Measurements from ENCODE around the gene TOP2A.

Gene TOP2A

DNA sequence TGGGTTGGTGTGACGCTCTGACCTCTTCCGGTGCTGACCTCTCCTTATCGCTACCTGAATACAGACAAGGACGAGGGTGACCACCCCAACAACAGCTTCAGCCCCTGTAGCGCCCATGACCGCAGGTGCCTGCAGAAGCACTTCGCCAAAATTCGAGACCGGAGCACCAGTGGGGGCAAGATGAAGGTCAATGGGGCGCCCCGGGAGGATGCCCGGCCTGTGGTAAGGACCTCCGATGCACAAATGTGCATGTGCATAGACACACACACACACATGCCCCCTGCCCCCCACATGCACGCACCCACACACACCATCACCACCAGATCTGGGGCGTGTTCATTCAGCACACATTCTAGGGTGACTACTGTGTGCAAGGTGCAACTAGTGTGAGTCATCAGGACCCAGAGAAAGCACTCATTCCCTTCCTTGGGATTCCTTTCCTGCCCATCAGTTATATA lies 35.3 kb upstream of the TOP2A start:
- no peaks in the 10 kb centered on the region for H4K20me1 ChIP-seq (ENCODE audit: insufficient read depth)
- no peak overlapping the region for H3K4me2 ChIP-seq
- peaks cover 62% of the 10 kb centered on the region for H3K27me3 ChIP-seq (ENCODE audit: insufficient read depth, low read depth)
- H3K4me1 ChIP-seq (ENCODE audit: low read depth, poor library complexity, severe bottlenecking) = peaks cover 7% of the 10 kb centered on the region
- no peak overlapping the region for H3K4me3 ChIP-seq (IDR thresholded peaks at IDR 0.05; ENCODE audit: insufficient read depth, low read depth, low read length)
- no peak for TF ChIP-seq CTCF (conservative IDR thresholded peaks at IDR 0.05; ENCODE audit: low read depth, low read length)
- no peak overlapping the region for H2AFZ ChIP-seq (ENCODE audit: low read depth)
- no peaks in the 10 kb centered on the region for H3K36me3 ChIP-seq (ENCODE audit: insufficient read depth)
- no peak overlapping the region for H3K27ac ChIP-seq
- H3K9ac ChIP-seq = no peak overlapping the region
- H3K79me2 ChIP-seq (ENCODE audit: insufficient read depth, low read depth) = no peaks in the 10 kb centered on the region

- Histone ChIP-seq H3K9ac (no peak overlapping the region), H3K36me3 (ENCODE audit: insufficient read depth) (no peaks in the 10 kb centered on the region), H3K27ac (no peak overlapping the region), H3K27me3 (ENCODE audit: insufficient read depth, low read depth) (peaks cover 65% of the 10 kb centered on the region), H3K79me2 (ENCODE audit: insufficient read depth, low read depth) (no peaks in the 10 kb centered on the region), H4K20me1 (ENCODE audit: insufficient read depth) (no peaks in the 10 kb centered on the region), H3K4me1 (ENCODE audit: low read depth, poor library complexity, severe bottlenecking) (peaks cover 7% of the 10 kb centered on the region), H3K4me3 (IDR thresholded peaks at IDR 0.05; ENCODE audit: insufficient read depth, low read depth, low read length) (no peak overlapping the region), H2AFZ (ENCODE audit: low read depth) (no peak overlapping the region), H3K4me2 (no peak overlapping the region)
- no peak for TF ChIP-seq CTCF (conservative IDR thresholded peaks at IDR 0.05; ENCODE audit: low read depth, low read length)
Measured at GRCh38 chr17:40452216-40452787, 34.6 kb upstream of the TOP2A start.

DNA sequence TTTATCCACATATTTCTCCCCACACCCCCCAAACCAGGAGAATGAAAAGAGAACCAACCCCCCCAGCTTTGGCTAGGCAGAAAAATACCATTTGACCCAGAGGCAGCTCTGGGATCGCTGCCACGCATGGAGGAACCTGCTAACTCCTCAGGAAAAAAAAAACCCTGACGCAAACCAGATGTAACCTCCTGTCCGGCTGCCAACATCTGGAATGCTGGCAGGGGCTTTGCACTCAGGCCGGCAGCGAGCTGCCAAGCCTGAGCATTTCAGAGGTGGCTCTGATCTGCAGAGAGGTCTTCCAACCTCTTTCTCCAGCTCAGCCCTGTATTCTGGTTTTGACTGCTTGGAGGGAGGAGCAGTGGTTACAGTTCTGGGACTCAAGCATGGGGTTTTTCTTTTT lies 33.7 kb upstream of the TOP2A start:
- Histone ChIP-seq H3K9ac (no peak overlapping the region), H3K79me2 (ENCODE audit: insufficient read depth, low read depth) (no peaks in the 10 kb centered on the region), H2AFZ (ENCODE audit: low read depth) (no peak overlapping the region), H3K4me2 (no peak overlapping the region), H3K27ac (no peak overlapping the region), H3K36me3 (ENCODE audit: insufficient read depth) (no peaks in the 10 kb centered on the region), H3K4me1 (ENCODE audit: low read depth, poor library complexity, severe bottlenecking) (peaks cover 7% of the 10 kb centered on the region), H4K20me1 (ENCODE audit: insufficient read depth) (no peaks in the 10 kb centered on the region), H3K27me3 (ENCODE audit: insufficient read depth, low read depth) (peaks cover 69% of the 10 kb centered on the region), H3K4me3 (IDR thresholded peaks at IDR 0.05; ENCODE audit: insufficient read depth, low read depth, low read length) (no peak overlapping the region)
- no peak for TF ChIP-seq CTCF (conservative IDR thresholded peaks at IDR 0.05; ENCODE audit: low read depth, low read length)

DNA sequence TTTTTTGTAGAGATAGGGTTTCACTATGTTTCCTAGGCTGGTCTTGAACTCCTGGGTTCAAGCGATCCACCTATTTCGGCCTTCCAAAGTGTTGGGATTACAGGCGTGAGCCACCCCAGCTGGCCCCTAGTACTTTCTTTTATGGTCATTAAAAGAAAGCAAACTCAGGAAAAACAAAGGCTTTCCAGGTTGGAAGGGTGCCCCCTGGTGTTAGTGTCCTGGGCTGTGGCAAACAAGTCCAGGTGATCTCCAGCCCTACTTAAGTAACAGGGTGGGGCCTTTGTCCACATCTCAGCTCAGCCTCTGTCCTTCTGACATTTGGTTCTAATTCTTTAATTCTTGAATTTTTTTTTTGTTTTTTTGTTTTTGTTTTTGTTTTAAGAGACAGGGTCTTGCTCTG lies 32.5 kb upstream of the TOP2A start:
- Histone ChIP-seq H3K4me1 (ENCODE audit: low read depth, poor library complexity, severe bottlenecking) (peaks cover 16% of the 10 kb centered on the region), H3K79me2 (ENCODE audit: insufficient read depth, low read depth) (no peaks in the 10 kb centered on the region), H2AFZ (ENCODE audit: low read depth) (no peak overlapping the region), H3K4me2 (no peak overlapping the region), H4K20me1 (ENCODE audit: insufficient read depth) (no peaks in the 10 kb centered on the region), H3K27me3 (ENCODE audit: insufficient read depth, low read depth) (peaks cover 72% of the 10 kb centered on the region), H3K9ac (no peak overlapping the region), H3K4me3 (IDR thresholded peaks at IDR 0.05; ENCODE audit: insufficient read depth, low read depth, low read length) (no peak overlapping the region), H3K27ac (no peak overlapping the region), H3K36me3 (ENCODE audit: insufficient read depth) (no peaks in the 10 kb centered on the region)
- TF ChIP-seq CTCF (conservative IDR thresholded peaks at IDR 0.05; ENCODE audit: low read depth, low read length) = peak; percentile 83

Measured in KMS-11 (cell line).